ENCODE results near the gene HDAC7. TPM values are rescaled to one million over a fixed set of nuclear protein-coding genes. Genes with fewer than 3 reads are reported as not detected.

Gene HDAC7
- total and polyA plus RNA-seq, 3 experiments from 2014 or later: 23.1 to 207 (median 206) TPM

DNA sequence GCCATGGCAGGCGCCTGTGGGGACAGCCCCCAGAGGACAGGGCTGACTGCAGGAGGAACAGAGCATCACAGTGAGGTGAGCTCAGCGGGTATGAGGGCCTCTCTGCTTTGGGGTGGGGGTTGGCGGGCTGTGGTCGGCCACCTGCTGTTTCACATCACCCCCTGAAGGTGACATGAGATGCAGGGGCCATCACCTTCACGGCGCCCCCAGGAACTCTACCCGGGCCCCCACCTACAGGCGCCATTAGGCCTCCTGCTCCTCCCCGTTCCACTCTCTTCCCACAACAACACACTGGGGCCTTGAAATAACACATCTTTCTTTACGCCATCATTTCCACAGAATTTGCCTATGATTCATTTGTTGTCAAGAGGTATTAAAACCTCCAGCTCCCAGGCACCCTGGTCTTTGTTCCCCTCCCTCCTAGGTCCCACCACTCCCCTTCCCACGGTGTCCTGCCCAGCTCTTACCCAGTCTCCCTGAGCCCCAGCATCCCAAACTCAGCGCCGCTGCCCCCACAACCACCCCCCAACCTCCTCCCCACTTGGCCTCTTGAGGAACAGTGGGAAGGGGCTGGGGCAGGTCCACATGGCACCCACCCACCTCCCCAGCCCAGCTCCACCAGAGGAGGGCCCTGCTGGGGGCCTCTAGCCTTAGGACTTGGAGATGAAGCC, 12.7 kb upstream of the HDAC7 start:
- Histone ChIP-seq H3K36me3 (ENCODE audit: insufficient read depth, low read length) (no peaks in the 10 kb centered on the region), H3K4me1 (ENCODE audit: insufficient read depth, low read length) (peaks cover 76% of the 10 kb centered on the region), H3K27ac (ENCODE audit: low read depth, low read length) (peak overlapping the region; percentile 17), H3K27me3 (ENCODE audit: insufficient read depth, low read length, poor library complexity, severe bottlenecking) (no peaks in the 10 kb centered on the region), H3K9me3 (ENCODE audit: low read length) (no peaks in the 10 kb centered on the region), H3K4me3 (ENCODE audit: low read length) (peak overlapping the region; percentile 25)
- H3K9me3 Mint-ChIP-seq: no peaks in the 10 kb centered on the region
- ChIA-PET CTCF (interaction anchor here (2.1 to 17.5 kb wide), 7 partner anchors 21 to 117 kb away, joined by 5 to 452 read pairs (median 147); partner anchors contain the start of genes HDAC7 and SLC48A1), POLR2A (interaction anchor here (0.8 to 2.5 kb wide), 7 partner anchors 8 to 125 kb away, joined by 3 to 13 read pairs (median 8); partner anchors contain the start of gene HDAC7)
- no peaks in the 10 kb centered on the region for H3K27me3 Mint-ChIP-seq
- H3K36me3 Mint-ChIP-seq: no peaks in the 10 kb centered on the region
- peaks cover 43 to 73% (median 66%) of the 10 kb centered on the region in 3 donors for H3K4me1 Mint-ChIP-seq
- DNase-seq: peak in 2 of 5 donors; percentile 47 to 62
- H3K27ac Mint-ChIP-seq: peak overlapping the region; percentile 78 to 91 (median 86)
- peak overlapping the region in 6 of 7 donors; percentile 37 to 80 (median 54) for H3K4me3 Mint-ChIP-seq

DNA sequence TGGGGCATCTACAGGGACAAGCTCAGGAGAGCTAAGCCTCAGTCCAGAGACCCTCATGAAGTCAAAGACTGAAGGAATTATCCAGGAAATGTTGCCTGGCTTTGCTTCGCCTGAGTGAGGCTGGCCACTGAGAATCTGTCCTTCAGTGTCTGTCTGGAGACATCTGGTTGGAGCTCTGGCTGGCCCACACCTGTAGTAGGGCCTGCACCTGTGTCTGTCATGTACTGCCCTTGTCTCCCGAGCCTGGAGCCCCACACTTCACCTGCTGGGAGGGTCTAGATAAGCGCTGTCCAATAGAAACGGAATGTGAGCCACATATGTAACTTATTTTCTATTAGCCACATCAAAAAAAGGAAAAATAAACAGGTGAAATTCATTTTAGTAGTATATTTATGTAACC, 9.9 kb upstream of the HDAC7 start:
- no peak overlapping the region for H3K27ac Mint-ChIP-seq
- Histone ChIP-seq H3K4me1 (ENCODE audit: insufficient read depth, low read length) (peaks cover 94% of the 10 kb centered on the region), H3K27me3 (ENCODE audit: insufficient read depth, low read length, poor library complexity, severe bottlenecking) (no peaks in the 10 kb centered on the region), H3K9me3 (ENCODE audit: low read length) (no peaks in the 10 kb centered on the region), H3K27ac (ENCODE audit: low read depth, low read length) (peak overlapping the region; percentile 34), H3K36me3 (ENCODE audit: insufficient read depth, low read length) (no peaks in the 10 kb centered on the region), H3K4me3 (ENCODE audit: low read length) (no peak overlapping the region)
- H3K36me3 Mint-ChIP-seq: no peaks in the 10 kb centered on the region
- ChIA-PET CTCF (interaction anchor here (0.9 to 17.5 kb wide), 4 partner anchors 9 to 88 kb away, joined by 3 to 452 read pairs (median 100); partner anchors contain the start of gene HDAC7), POLR2A (interaction anchor here (0.9 kb wide), 1 partner anchor 12 kb away, joined by 3 read pairs; no protein-coding TSS in a partner anchor)
- no peaks in the 10 kb centered on the region for H3K9me3 Mint-ChIP-seq
- no peak overlapping the region for H3K4me3 Mint-ChIP-seq
- H3K27me3 Mint-ChIP-seq: no peaks in the 10 kb centered on the region
- peaks cover 56 to 80% (median 76%) of the 10 kb centered on the region in 3 donors for H3K4me1 Mint-ChIP-seq
- DNase-seq: no peak

DNA sequence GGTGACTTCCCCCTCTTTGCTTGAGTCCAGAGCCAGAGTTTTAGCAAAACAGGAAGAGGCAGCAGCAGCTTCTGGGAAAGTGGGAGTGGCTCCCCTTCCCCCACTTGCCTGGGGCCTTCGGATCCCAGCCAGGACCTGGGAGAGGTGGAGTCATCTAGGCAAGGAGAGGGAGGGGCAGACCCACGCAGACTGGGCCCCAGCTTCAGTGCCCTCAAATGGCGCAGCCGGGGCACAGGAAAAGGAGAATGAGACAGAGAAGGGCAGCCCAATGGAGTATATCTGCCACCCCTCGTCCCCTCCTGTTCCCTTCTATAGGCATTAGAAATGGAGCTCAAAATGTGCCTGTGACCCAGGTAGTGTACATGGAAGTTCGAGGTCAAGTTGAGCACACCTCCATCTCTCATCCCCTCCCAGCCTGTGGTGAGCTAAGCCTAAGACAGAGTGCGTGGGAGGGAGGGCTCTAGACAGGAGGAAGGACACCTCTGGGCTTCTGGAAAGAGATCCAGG, 9.3 kb upstream of the HDAC7 start:
- Histone ChIP-seq H3K9me3 (ENCODE audit: low read length) (no peaks in the 10 kb centered on the region), H3K36me3 (ENCODE audit: insufficient read depth, low read length) (no peaks in the 10 kb centered on the region), H3K4me3 (ENCODE audit: low read length) (no peak overlapping the region), H3K4me1 (ENCODE audit: insufficient read depth, low read length) (peaks cover 94% of the 10 kb centered on the region), H3K27ac (ENCODE audit: low read depth, low read length) (no peak overlapping the region), H3K27me3 (ENCODE audit: insufficient read depth, low read length, poor library complexity, severe bottlenecking) (no peaks in the 10 kb centered on the region)
- no peak overlapping the region for H3K4me3 Mint-ChIP-seq
- H3K27me3 Mint-ChIP-seq: no peaks in the 10 kb centered on the region
- H3K27ac Mint-ChIP-seq: peak overlapping the region in 1 of 8 donors; percentile 61
- H3K4me1 Mint-ChIP-seq: peaks cover 56 to 80% (median 76%) of the 10 kb centered on the region in 3 donors
- no peaks in the 10 kb centered on the region for H3K9me3 Mint-ChIP-seq
- CTCF ChIA-PET: interaction anchor here (0.8 to 17.5 kb wide), 6 partner anchors 10 to 87 kb away, joined by 3 to 452 read pairs (median 18); partner anchors contain the start of gene HDAC7
- no peak for DNase-seq
- POLR2A ChIA-PET: interaction anchor here (0.9 to 1.1 kb wide), 2 partner anchors 12 to 85 kb away, joined by 3 read pairs; no protein-coding TSS in a partner anchor
- H3K36me3 Mint-ChIP-seq: no peaks in the 10 kb centered on the region

DNA sequence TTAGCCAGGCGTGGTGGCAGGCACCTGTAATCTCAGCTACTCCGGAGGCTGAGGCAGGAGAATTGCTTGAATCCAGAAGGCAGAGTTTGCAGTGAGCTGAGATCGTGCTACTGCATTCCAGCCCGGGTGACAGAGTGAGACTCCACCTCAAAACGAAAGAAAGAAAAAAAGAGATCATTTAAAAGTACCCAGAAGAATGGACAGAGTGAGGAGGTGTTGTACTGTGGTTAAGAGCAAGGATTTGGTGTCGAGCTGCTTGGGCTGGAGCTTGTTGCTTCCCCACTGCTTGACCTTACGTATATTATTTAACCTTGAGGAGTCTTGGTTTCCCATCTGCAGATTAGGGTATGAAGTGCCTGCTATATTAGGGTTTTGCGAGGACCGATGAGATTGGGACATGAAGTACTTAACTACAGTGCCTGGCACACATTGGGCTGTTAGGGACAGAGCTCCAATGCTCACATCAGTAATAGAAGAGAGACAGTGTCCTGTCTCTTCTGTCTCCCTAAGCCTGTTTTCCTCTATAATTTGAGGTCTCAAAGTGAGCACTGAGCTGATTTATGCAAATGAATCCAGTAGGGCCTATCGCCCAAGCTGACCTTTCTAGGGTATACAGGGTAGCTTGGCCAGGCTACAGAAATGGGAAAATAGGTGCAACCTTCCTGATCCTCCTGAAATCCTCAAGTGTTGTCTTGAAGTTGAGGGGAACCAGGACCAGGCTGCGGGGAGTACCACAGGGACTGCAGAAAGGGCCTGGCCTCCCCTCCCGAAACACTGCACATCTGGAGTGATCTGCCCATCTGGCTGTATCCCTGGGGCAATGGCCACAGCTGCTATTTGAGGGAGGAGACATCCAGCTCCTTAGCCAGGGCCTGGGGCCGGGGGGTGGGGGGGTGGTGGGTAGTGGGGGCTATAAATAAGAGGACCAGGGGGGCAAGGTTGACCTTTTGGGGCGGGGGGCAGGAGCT, 8.6 kb upstream of the HDAC7 start:
- peak overlapping the region; percentile 12 for H3K4me3 ChIP-seq (ENCODE audit: low read length)
- H3K4me3 Mint-ChIP-seq: no peak overlapping the region
- ChIA-PET CTCF (interaction anchor here (0.8 to 17.5 kb wide), 11 partner anchors 10 to 113 kb away, joined by 3 to 452 read pairs (median 5); partner anchors contain the start of gene HDAC7), POLR2A (interaction anchor here (0.7 to 2.3 kb wide), 4 partner anchors 10 to 84 kb away, joined by 3 to 6 read pairs (median 3); no protein-coding TSS in a partner anchor)
- H3K4me1 ChIP-seq (ENCODE audit: insufficient read depth, low read length): peaks cover 94% of the 10 kb centered on the region
- H3K9me3 ChIP-seq (ENCODE audit: low read length): no peaks in the 10 kb centered on the region
- no peaks in the 10 kb centered on the region for H3K27me3 Mint-ChIP-seq
- H3K27ac Mint-ChIP-seq: peak overlapping the region in 3 of 8 donors; percentile 23 to 74 (median 35)
- H3K27me3 ChIP-seq (ENCODE audit: insufficient read depth, low read length, poor library complexity, severe bottlenecking): no peaks in the 10 kb centered on the region
- no peaks in the 10 kb centered on the region for H3K36me3 ChIP-seq (ENCODE audit: insufficient read depth, low read length)
- no peak for DNase-seq
- no peaks in the 10 kb centered on the region for H3K9me3 Mint-ChIP-seq
- peaks cover 56 to 80% (median 76%) of the 10 kb centered on the region in 3 donors for H3K4me1 Mint-ChIP-seq
- peak overlapping the region; percentile 28 for H3K27ac ChIP-seq (ENCODE audit: low read depth, low read length)
- no peaks in the 10 kb centered on the region for H3K36me3 Mint-ChIP-seq

DNA sequence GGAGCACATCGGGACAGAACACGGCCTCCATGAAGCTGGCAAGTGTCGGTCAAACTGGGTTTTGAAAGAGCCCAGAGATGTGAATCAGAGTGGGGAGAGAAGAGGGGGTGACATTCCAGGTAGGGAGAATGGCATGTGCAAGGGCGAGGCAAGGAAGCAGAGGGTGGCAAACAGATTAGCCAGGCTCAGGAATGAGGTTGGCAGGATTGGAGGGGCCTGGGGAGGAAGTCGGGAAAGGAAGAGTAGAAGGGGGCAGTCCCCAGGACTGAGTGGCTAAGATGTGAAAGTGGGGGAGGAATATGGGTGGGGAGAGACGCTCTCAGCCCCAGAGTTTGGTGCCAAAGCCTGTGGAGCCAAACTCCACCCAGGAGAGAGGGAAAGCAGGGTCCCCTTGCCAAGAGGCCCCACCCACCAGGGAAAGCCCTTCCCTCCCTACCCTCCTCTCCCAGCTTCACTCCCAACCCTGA, 5.5 kb upstream of the HDAC7 start:
- Histone ChIP-seq H3K4me1 (ENCODE audit: insufficient read depth, low read length) (peaks cover 89% of the 10 kb centered on the region), H3K27ac (ENCODE audit: low read depth, low read length) (no peak overlapping the region), H3K36me3 (ENCODE audit: insufficient read depth, low read length) (no peaks in the 10 kb centered on the region), H3K4me3 (ENCODE audit: low read length) (peak overlapping the region; percentile 18), H3K9me3 (ENCODE audit: low read length) (no peaks in the 10 kb centered on the region), H3K27me3 (ENCODE audit: insufficient read depth, low read length, poor library complexity, severe bottlenecking) (no peaks in the 10 kb centered on the region)
- ChIA-PET CTCF (interaction anchor here (1.1 to 1.7 kb wide), 4 partner anchors 12 to 110 kb away, joined by 5 to 6 read pairs (median 6); no protein-coding TSS in a partner anchor), POLR2A (interaction anchor here (1.5 kb wide), 1 partner anchor 13 kb away, joined by 7 read pairs; no protein-coding TSS in a partner anchor)
- Mint-ChIP-seq H3K27me3 (peaks cover 0 to 1% of the 10 kb centered on the region in 2 donors), H3K27ac (peak overlapping the region in 7 of 8 donors; percentile 89 to 99 (median 96)), H3K4me3 (peak overlapping the region in 5 of 7 donors; percentile 56 to 82 (median 77)), H3K9me3 (no peaks in the 10 kb centered on the region), H3K4me1 (peaks cover 72 to 83% (median 83%) of the 10 kb centered on the region in 3 donors), H3K36me3 (peaks cover 0 to 2% (median 0%) of the 10 kb centered on the region in 3 donors)
- no peak for DNase-seq

DNA sequence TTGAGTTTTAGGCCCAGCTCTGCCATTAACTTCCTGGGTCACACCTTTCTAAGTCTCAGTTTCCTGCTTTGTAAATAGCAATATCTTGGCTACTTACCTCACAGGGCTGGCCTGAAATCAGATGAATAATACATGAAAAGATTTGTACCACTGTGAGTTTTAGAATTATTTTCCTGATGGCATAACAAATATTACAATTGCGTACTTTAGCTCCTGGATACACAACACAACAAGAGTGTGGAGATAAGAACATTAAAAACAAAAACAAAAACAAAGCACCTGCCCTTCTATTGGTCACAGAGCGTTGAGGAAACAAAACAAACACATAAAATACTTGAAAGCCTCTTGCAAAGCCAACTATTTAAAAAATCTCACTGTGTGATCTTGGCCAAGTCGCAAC, 4.9 kb upstream of the HDAC7 start:
- Histone ChIP-seq H3K36me3 (ENCODE audit: insufficient read depth, low read length) (no peaks in the 10 kb centered on the region), H3K4me3 (ENCODE audit: low read length) (peak overlapping the region; percentile 18), H3K27me3 (ENCODE audit: insufficient read depth, low read length, poor library complexity, severe bottlenecking) (no peaks in the 10 kb centered on the region), H3K4me1 (ENCODE audit: insufficient read depth, low read length) (peaks cover 85% of the 10 kb centered on the region), H3K27ac (ENCODE audit: low read depth, low read length) (peak overlapping the region; percentile 39), H3K9me3 (ENCODE audit: low read length) (no peaks in the 10 kb centered on the region)
- Mint-ChIP-seq H3K36me3 (peaks cover 0 to 3% (median 0%) of the 10 kb centered on the region in 3 donors), H3K4me1 (peaks cover 73 to 85% (median 85%) of the 10 kb centered on the region in 3 donors), H3K9me3 (no peaks in the 10 kb centered on the region), H3K27me3 (peaks cover 0 to 1% of the 10 kb centered on the region in 2 donors), H3K4me3 (peak overlapping the region; percentile 26 to 82 (median 77)), H3K27ac (peak overlapping the region; percentile 89 to 99 (median 96))
- CTCF ChIA-PET: interaction anchor here (0.8 to 1.7 kb wide), 5 partner anchors 11 to 109 kb away, joined by 4 to 6 read pairs (median 5); no protein-coding TSS in a partner anchor
- DNase-seq: no peak
- POLR2A ChIA-PET: interaction anchor here (0.6 to 1.5 kb wide), 5 partner anchors 8 to 118 kb away, joined by 3 to 7 read pairs (median 3); no protein-coding TSS in a partner anchor

DNA sequence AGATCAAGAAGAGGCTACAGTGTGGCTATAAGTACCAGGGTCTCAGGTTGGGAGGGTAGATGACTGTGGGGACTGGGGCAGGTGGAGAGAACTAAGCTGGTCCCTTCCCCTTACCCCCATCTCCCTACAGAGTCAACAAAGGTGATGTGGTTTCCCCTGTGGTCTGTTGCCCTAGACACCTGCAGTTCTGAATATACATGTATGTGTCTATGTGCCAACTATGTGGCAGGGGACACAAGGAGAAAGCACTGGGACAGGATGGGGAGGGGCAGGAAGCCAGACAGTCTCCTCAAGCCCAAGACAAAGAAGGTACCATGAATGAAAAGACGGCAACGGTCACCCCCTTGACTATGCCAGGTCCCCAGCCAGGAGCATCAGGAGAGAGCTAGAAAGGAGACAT, 4.5 kb upstream of the HDAC7 start:
- DNase-seq: peak in 3 of 5 donors; percentile 49 to 76 (median 64)
- Mint-ChIP-seq H3K4me3 (peak overlapping the region; percentile 26 to 82 (median 77)), H3K36me3 (peaks cover 0 to 3% (median 0%) of the 10 kb centered on the region in 3 donors), H3K4me1 (peaks cover 71 to 82% (median 80%) of the 10 kb centered on the region in 3 donors), H3K27me3 (peaks cover 0 to 1% of the 10 kb centered on the region in 2 donors), H3K9me3 (no peaks in the 10 kb centered on the region), H3K27ac (peak overlapping the region; percentile 89 to 99 (median 96))
- peaks cover 81% of the 10 kb centered on the region for H3K4me1 ChIP-seq (ENCODE audit: insufficient read depth, low read length)
- peak overlapping the region; percentile 39 for H3K27ac ChIP-seq (ENCODE audit: low read depth, low read length)
- H3K27me3 ChIP-seq (ENCODE audit: insufficient read depth, low read length, poor library complexity, severe bottlenecking): no peaks in the 10 kb centered on the region
- no peaks in the 10 kb centered on the region for H3K9me3 ChIP-seq (ENCODE audit: low read length)
- CTCF ChIA-PET: interaction anchor here (0.8 to 1.6 kb wide), 4 partner anchors 10 to 109 kb away, joined by 4 to 6 read pairs (median 5); no protein-coding TSS in a partner anchor
- H3K4me3 ChIP-seq (ENCODE audit: low read length): peak overlapping the region; percentile 18
- H3K36me3 ChIP-seq (ENCODE audit: insufficient read depth, low read length): no peaks in the 10 kb centered on the region
- POLR2A ChIA-PET: interaction anchor here (0.6 to 1.5 kb wide), 5 partner anchors 9 to 117 kb away, joined by 3 to 7 read pairs (median 3); no protein-coding TSS in a partner anchor

All from CD8-positive, alpha-beta memory T cell (primary cell).